Left cardiac atrium (tissue), 4 donors: ENCODE measurements around the gene EVL. TPM values are rescaled to one million over a fixed set of nuclear protein-coding genes. Genes with fewer than 3 reads are reported as not detected.
A peak's percentile ranks its signal among the peaks of the same experiment; 100 is the strongest.
"Not testable (repeated sequence)": the region's sequence is repeated elsewhere in the genome, so short reads cannot be mapped to it uniquely, and the experiment has no call there.

Source experiments
- ATAC-seq, 2 donors: fragments of 200-7000 bp; cut with Tn5 transposase; one replicate each; pipeline ENCODE4 v1.9.1; 2020; ENCODE audit warnings: mild to moderate bottlenecking in 2 of 2, moderate library complexity in 2 of 2
- DNase-seq: peaks from one replicate; pipeline ENCODE4 v3.0.0-alpha.2; 2020
- intact Hi-C, 2 donors: fragments of 100-400 bp; cut with DNase I; formaldehyde crosslinking; loops; one replicate each; pipeline versions ENCODE4 v1.14.1 to v1.15.1; 2022 to 2023
- total RNA-seq, 2 donors: library from RNA; stranded (reverse); fragmentation: NEBNext Ultra II Directional; extraction: Animal tissue kit (Norgen Biotek cat#: 25700); gene quantifications; one replicate each; pipeline ENCODE4 v1.2.1, GENCODE V29; 2021
- donor health status: DM: no; HTN: yes; CAD: no.
- donor health status: DM: no; HTN: yes; CAD: no; lungs with severe emphysema.
- donor health status: DM: yes; HTN: yes; CAD: no.
- donor health status: Dilated cardiomyopathy.

EVL gene
- total RNA-seq, 2 donors from 2014 or later, result 48.3 to 58.8 TPM

DNA sequence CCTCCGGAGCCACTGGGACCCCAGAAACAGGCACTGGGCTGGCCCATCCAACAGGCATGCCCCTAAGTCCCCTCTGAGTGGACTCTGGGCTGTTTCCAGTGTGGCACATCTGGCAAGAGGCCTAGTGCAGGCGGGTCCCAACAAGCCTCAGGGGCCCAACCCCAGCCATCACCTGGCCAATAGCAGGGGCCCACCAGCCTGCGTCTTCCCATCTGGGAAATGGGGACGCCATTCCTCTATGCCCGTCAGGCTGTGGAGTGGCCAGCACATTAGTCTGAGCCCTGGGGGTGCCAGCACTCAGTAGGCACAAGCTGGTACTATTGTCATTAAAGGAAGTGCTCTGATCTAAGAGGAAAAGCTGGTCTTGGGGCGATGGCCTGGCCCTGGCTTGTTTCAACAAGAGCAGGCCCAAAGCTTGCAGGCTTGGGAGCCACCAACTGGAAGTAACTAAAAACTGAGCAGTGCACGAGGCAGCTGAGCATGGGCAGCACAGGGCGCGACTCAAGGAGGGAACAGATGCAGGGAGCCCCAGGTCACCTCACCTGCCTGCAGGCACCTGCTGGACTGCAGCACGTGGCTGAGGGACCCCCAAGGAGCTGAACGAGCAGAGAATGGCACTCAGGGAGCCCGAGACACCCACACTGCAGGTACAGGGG lies 85.8 kb downstream of the EVL start:
- intact Hi-C loops, result no loop called here
- DNase-seq, result no peak
- ATAC-seq, result no peak

- ATAC-seq (no peak), DNase-seq (no peak)
- intact Hi-C loops, result no loop called here
These were observed 86.9 kb downstream of the EVL start for GRCh38 chr14:100152091-100152490.

DNA sequence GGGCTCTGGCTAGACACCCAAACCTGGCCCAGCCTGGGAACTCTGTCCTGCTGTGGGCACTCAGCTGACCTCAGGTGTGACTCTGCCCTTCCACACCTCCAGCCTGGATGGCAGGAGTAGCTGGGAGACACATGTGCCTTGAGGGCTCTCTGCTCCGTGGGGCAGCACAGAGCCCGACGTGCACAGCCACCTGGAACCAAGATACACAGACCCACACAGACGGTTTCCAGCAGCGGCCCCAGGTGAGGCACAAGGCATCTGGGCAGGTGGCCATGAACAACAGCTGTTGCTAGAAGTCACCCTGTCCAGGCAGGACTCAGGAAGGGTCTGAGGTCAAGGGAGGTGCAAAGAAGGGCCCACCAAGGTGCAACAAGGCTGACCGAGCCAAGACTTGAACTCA lies 88.3 kb downstream of the EVL start:
- ATAC-seq (no peak), DNase-seq (no peak)
- intact Hi-C loops, result no loop called here

GRCh38 chr14:100155049-100155621 lies 89.9 kb downstream of the EVL start:
- DNase-seq, result no peak
- no peak for ATAC-seq
- intact Hi-C loops, result no loop called here

DNA sequence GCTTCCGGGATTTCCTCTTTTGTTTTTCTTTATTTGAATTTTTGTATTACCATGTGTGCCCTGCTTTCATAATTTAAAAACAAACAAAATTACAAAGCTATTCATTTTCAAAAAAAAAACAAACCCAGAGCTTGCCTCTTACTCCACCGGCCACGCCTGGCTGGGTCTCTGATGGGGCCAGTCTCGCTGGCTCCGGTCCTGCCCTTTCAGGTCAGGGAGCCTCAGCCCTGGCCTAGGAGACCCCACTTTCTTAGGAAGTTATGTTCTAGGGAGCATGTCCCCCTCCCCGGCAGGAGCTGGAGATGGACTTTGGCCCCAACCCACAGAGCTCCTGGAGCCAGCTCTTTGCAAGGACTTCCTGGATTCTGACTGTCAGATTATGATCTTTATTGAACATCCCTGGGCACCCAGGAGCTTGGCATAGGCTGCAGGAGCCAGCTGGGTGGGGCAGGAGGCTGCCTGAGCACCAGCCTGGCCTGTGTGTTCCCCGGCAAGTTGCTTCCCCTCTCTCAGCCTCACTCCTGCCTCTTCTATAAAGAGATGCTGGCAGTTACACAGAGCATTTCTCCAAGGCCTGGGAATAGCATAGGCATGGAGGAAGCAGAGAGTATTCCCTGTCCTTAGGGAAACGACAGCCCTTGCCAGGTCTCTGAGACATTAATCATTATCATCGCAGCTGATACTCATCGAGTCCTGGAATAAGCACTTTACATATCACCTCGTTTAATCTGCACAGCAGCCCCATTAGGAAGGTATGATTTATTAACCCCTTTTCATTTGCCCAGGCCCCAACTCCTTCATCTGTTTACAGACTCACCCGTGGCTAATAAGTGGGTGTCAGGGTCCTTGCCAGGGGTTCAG lies 90.8 kb downstream of the EVL start:
- intact Hi-C loops, result no loop called here
- DNase-seq (no peak), ATAC-seq (no peak)

DNA sequence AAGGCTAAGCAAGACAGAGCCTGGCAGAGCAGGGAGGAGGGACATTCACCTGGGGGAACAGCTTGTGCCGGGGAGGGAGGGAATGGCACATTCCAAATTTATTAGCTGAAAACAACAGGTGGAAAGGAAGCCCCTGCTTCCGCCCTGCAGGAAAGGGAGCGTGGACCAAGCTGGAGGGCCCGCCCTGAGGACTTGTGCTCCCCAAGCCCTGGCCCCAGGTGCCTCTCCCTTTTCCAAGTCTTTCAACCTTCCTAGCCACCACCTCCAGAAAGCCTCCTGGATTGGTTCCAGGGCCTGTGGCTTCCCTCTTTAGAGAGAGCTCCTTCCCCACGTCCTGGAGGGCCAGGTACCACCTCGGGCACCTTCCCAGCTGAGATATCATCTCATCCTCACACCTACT lies 91.6 kb downstream of the EVL start:
- no peak for DNase-seq
- ATAC-seq, result no peak
- intact Hi-C loops, result no loop called here

GRCh38 chr14:100157548-100158232 lies 92.5 kb downstream of the EVL start:
- ATAC-seq, intact Hi-C loops, DNase-seq: not testable (repeated sequence)

- intact Hi-C loops, result no loop called here
- ATAC-seq, result no peak
- DNase-seq, result no peak
These were observed 93.4 kb downstream of the EVL start for GRCh38 chr14:100158566-100159093.

DNA sequence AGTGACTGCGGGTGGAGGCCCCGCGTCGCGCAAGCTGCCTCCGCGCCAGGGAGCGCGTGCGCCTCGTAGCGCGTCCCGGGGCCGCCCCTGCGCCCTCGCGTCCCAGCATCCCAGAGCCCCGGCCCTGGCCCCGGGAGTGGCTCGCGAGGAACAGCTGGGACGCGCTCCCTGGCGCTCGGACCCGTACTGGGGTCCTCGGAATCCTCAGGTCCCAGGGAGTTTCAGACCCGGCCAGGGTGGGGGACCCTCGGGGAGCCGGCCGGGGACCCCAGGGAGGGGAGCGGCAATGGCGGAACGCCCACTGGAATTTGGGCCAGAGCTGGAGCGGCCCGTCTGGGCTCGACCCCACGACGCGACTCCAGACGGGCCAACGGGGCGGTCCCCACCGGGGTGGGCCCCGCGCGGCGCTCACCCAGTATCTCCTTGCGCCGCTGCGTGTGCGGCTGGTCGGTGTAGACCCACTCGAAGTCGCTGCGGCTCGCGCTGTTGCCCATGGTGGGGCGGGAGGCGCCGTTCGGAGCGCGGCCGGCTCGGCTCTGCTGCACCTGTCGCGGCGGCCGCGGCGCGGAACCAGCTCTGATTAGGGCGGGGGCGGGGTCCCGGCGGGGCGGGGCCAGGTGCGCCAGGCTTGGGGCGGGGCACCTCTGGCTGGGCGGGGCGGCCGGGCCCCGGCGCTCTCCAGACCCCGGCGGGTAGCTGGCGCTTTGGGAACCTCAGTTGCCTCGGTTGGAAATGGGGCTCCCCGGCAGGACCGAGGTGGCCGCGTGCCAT lies 94.1 kb downstream of the EVL start, which contains the start of gene DEGS2:
TSS of gene DEGS2 (minus strand) at position 552 of the 771 bp plus-strand sequence. CDS start at position 494, 58 bp downstream.
- ATAC-seq (peak; percentile 47 to 57), DNase-seq (peak; percentile 28)
- intact Hi-C loops, result no loop called here

- intact Hi-C loops, result no loop called here
- ATAC-seq (no peak), DNase-seq (no peak)
These were observed 94.8 kb downstream of the EVL start for GRCh38 chr14:100159865-100160533.

DNA sequence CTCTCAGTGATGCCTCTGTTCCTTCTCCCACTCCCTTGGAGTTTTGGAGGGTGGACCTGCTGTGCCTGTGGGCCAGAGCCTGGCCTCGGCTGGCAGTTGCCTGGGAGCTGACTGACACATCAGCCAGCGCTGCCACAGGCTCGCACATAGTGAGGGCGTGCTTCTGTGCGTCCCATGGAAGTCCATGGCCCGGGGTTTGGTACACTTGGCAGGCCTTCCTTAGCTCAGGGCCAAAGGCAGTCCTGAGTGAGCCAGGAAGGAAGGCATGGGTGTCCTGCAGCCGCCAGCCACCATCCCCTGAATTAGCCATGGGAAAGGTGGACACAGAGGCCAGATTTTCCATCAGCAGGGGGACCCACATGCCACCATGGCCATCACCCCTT lies 95.3 kb downstream of the EVL start:
- DNase-seq, result peak; percentile 10
- intact Hi-C loops, result no loop called here
- ATAC-seq, result no peak

- peak; percentile 67 to 70 for ATAC-seq
- no peak for DNase-seq
- intact Hi-C loops, result no loop called here
These were observed 100.2 kb downstream of the EVL start for GRCh38 chr14:100165376-100165775.

DNA sequence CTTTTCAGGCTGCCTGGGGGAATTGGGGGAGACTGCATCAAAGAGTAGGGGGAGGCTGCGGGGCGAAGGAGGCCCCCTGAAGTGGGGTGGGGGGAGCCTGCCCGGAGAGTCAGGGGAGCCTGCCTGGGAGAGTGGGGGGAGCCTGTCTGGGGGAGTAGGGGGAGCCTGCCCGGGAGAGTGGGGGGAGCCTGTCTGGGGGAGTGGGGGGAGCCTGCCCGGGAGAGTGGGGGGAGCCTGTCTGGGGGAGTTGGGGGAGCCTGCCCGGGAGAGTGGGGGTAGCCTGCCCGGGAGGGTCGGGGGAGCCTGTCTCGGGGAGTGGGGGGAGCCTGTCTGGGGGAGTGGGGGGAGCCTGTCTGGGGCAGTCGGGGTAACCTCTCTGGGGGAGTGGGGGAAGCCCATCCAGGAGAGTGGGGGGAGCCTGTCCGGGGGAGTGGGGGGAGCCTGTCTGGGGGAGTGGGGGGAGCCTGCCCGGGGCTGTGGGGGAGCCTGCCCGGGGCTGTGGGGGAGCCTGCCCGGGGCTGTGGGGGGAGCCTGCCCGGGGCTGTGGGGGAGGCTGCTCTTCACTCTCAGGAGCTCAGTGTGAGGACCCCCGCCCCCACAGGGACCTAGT lies 100.7 kb downstream of the EVL start:
- intact Hi-C loops, result no loop called here
- DNase-seq, result no peak
- ATAC-seq, result no peak

DNA sequence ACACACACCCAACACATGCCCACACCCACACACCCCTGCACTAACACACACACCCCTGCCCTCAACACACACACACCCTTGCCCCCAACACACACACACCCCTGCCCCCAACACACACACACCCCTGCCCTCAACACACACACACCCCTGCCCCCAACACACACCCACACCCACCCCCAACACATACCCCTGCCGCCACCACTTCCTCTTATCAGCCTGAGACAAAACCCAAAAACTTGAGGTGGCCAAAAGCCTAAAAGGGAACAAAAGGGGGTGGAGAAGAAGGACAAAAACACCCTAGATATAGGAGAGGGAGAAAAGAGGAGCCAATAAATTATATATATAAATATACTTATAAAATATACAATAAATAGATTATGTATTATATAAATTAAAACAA lies 103.3 kb downstream of the EVL start:
- ATAC-seq (no peak), DNase-seq (no peak)
- intact Hi-C loops, result no loop called here

- ATAC-seq (no peak), DNase-seq (no peak)
- intact Hi-C loops, result no loop called here
These were observed 105.7 kb downstream of the EVL start for GRCh38 chr14:100170880-100171279.

DNA sequence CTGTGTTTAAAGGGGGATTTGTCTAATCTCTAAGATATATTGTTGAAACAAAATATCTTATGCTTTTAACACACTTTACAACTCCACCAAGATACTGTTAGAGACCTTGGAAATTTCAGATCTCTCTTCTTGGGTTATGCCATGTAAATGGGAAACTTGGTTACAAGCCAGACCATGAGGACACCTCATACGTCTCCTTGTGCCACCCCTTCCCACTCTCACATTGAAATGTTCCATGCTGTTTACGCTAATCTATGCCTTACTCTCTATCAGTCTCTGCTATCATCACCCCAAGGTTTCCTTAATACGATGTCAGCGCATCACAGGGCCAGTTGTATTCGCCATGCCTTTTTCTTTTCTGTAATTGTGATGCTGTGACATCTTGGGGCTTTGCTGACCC lies 107.6 kb downstream of the EVL start:
- ATAC-seq (no peak), DNase-seq (no peak)
- intact Hi-C loops, result no loop called here

DNA sequence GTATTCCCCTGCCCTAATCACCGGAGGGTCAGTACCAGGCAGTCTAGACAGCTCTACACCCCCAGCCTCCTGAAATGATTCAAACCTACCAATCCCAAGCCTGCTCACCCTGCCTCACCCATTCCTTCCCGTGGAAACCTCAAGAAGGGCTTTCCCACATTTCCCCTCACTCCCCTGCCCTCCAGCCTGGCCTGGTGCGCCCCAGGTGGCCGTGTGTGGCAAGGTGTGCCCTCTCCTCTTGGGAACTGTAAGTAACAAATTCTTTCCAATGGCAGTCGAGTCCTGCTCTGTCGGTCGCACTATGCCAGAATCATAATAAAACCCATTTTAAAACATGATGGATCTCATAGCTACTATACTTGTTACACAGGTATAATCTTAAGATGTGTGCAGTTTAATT lies 108.1 kb downstream of the EVL start:
- intact Hi-C loops, result no loop called here
- ATAC-seq, result no peak
- no peak for DNase-seq

- no peak for DNase-seq
- intact Hi-C loops, result no loop called here
- ATAC-seq, result no peak
These were observed 111.6 kb downstream of the EVL start for GRCh38 chr14:100176811-100177327.
